Pancreas (tissue), 10 donors: ENCODE data around the gene OPN1LW. TPM values are rescaled to one million over a fixed set of nuclear protein-coding genes. Genes with fewer than 3 reads are reported as not detected.
"Not testable (repeated sequence)": the region's sequence is repeated elsewhere in the genome, so short reads cannot be mapped to it uniquely, and the experiment has no call there.

Source experiments
- ATAC-seq, 4 donors: fragments of 200-7000 bp; cut with Tn5 transposase; one replicate each; pipeline versions ENCODE4 v1.8.0 to v1.9.1; 2020; ENCODE audit warnings: mild to moderate bottlenecking in 4 of 4, moderate library complexity in 4 of 4
- DNase-seq, 6 donors: peaks; one replicate each; pipeline ENCODE4 v3.0.0-alpha.2; 2020
- FAIRE-seq: peaks from 2 replicates; lab custom pipeline; 2012; peaks lifted over from hg19 to GRCh38; lab: Jason Lieb, UNC
- H3K27ac ChIP-seq, 4 donors: fragments of 200-600 bp; sonication (generic); 1 replicate in 3 of 4; 2 replicates in 1 of 4; pipeline versions ENCODE4 v1.5.0 to v1.8.0; 2020
- H3K27me3 ChIP-seq, 4 donors: fragments of 200-600 bp; one replicate each; pipeline ENCODE4 v1.8.0; 2021
- H3K36me3 ChIP-seq, 3 donors: fragments of 200-600 bp; sonication (generic) in 1 of 3; one replicate each; pipeline versions ENCODE4 v1.5.0 to v1.8.0; 2020 to 2021
- H3K4me1 ChIP-seq, 3 donors: fragments of 200-600 bp; one replicate each; pipeline ENCODE4 v1.8.0; 2021
- H3K4me3 ChIP-seq, 4 donors: fragments of 200-600 bp; sonication (generic) in 2 of 4; one replicate each; pipeline versions ENCODE4 v1.5.0 to v1.8.0; 2020 to 2021
- H3K9me3 ChIP-seq, 4 donors: fragments of 200-600 bp; one replicate each; pipeline ENCODE4 v1.8.0; 2021
- WGBS, 2 donors: extraction: QIAGEN DNeasy Blood & Tissue Kit; methylation state at CpG; one replicate each; pipeline ENCODE4 v1.1.7; 2013; 5-methylcytosine and 5-hydroxymethylcytosine counted together
- intact Hi-C, 3 donors: fragments of 100-400 bp; cut with DNase I; formaldehyde crosslinking; loops; one replicate each; pipeline versions ENCODE4 v1.11.1 to v1.14.2; 2022
- polyA plus RNA-seq, 2 donors: library from polyadenylated mRNA; stranded (reverse); fragments of 200-250 nt; gene quantifications; one replicate each; pipeline ENCODE4 v1.2.3, GENCODE V29; 2013
- total RNA-seq, 6 donors: library from RNA; stranded (reverse); fragmentation: NEBNext Ultra II Directional in 4 of 6; extraction: Animal tissue kit (Norgen Biotek cat#: 25700) in 4 of 6; gene quantifications; one replicate each; pipeline versions ENCODE4 v1.2.1 to v1.2.4, GENCODE V29; 2021 to 2023
- TF ChIP-seq, protein P1 (sequence below), 4 donors: fragments of 200-600 bp; sonication (generic) in 3 of 4; IDR thresholded peaks; one replicate each; pipeline versions ENCODE4 v1.5.0 to v1.8.0; 2021; ENCODE audit warnings: antibody characterized with exemption in 4 of 4
- donor health status: healthy with polysubstance abuse.
- donor health status: DM: no; HTN: no; CAD: no; lungs with moderate emphysema.
- donor health status: DM: no; HTN: no; CAD: no.
- donor health status: control.
- donor health status: control.
- donor health status: Bipolar disorder and iron deficiency.
- donor health status: DM: yes; HTN: yes; CAD: no.
- donor health status: DM: no; HTN: no; CAD: no.
- donor health status: DM: no; HTN: no; CAD: no.
- donor health status: DM: yes; HTN: yes; CAD: no.

The OPN1LW gene
- total and polyA plus RNA-seq, 8 donors = not detected

DNA sequence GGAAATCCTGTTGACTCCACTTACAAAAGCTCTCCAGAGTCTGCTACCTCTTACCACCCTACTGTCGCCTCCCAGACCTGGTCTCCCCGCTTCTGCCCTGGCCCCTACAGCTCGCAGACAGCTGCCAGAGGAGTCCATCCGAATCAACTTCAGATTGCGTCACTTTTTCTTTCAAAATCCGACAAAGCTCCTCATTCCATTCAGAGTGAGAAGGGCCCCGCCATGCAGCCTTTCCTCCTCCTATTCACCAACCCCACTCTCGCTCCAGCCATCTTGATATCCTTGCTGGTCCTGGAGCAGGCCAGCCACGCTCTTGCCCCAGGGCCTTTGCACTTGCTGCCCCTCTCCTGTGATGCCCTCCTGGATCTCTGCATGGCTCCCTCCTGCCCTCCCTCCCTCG lies 5.2 kb upstream of the OPN1LW start:
- TF ChIP-seq, protein P1, sequence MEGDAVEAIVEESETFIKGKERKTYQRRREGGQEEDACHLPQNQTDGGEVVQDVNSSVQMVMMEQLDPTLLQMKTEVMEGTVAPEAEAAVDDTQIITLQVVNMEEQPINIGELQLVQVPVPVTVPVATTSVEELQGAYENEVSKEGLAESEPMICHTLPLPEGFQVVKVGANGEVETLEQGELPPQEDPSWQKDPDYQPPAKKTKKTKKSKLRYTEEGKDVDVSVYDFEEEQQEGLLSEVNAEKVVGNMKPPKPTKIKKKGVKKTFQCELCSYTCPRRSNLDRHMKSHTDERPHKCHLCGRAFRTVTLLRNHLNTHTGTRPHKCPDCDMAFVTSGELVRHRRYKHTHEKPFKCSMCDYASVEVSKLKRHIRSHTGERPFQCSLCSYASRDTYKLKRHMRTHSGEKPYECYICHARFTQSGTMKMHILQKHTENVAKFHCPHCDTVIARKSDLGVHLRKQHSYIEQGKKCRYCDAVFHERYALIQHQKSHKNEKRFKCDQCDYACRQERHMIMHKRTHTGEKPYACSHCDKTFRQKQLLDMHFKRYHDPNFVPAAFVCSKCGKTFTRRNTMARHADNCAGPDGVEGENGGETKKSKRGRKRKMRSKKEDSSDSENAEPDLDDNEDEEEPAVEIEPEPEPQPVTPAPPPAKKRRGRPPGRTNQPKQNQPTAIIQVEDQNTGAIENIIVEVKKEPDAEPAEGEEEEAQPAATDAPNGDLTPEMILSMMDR (IDR thresholded peaks at IDR 0.05) = no peak
- intact Hi-C loops = no loop called here
- no peaks in the 10 kb centered on the region for H3K36me3 ChIP-seq
- WGBS, 2 donors = 81 to 88% methylated on average over 10 of the region's 10 CpGs
- no peaks in the 10 kb centered on the region for H3K9me3 ChIP-seq
- FAIRE-seq = no peak
- no peak for ATAC-seq
- no peak for DNase-seq
- H3K4me3 ChIP-seq = no peak overlapping the region
- peaks cover 0 to 13% (median 0%) of the 10 kb centered on the region in 4 donors for H3K27me3 ChIP-seq
- no peak overlapping the region for H3K27ac ChIP-seq
- no peaks in the 10 kb centered on the region for H3K4me1 ChIP-seq

DNA sequence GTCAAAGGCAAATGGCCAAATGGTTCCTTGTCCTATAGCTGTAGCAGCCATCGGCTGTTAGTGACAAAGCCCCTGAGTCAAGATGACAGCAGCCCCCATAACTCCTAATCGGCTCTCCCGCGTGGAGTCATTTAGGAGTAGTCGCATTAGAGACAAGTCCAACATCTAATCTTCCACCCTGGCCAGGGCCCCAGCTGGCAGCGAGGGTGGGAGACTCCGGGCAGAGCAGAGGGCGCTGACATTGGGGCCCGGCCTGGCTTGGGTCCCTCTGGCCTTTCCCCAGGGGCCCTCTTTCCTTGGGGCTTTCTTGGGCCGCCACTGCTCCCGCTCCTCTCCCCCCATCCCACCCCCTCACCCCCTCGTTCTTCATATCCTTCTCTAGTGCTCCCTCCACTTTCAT lies 3.8 kb upstream of the OPN1LW start:
- H3K27me3 ChIP-seq = peaks cover 0 to 13% (median 0%) of the 10 kb centered on the region in 4 donors
- WGBS, 2 donors = 83 to 88% methylated on average over 12 of the region's 12 CpGs
- H3K36me3 ChIP-seq = no peaks in the 10 kb centered on the region
- no peaks in the 10 kb centered on the region for H3K4me1 ChIP-seq
- ATAC-seq = no peak
- no peak for FAIRE-seq
- TF ChIP-seq, protein P1 (IDR thresholded peaks at IDR 0.05) = no peak
- no peak for DNase-seq
- H3K4me3 ChIP-seq = no peak overlapping the region
- intact Hi-C loops = no loop called here
- H3K9me3 ChIP-seq = no peaks in the 10 kb centered on the region
- H3K27ac ChIP-seq = no peak overlapping the region

GRCh38 chrX:154140742-154141141 lies 3.3 kb upstream of the OPN1LW start:
- Histone ChIP-seq H3K27ac (no peak overlapping the region), H3K36me3 (no peaks in the 10 kb centered on the region), H3K27me3 (peaks cover 0 to 10% (median 0%) of the 10 kb centered on the region in 4 donors), H3K9me3 (no peaks in the 10 kb centered on the region), H3K4me3 (no peak overlapping the region), H3K4me1 (no peaks in the 10 kb centered on the region)
- ATAC-seq (no peak), FAIRE-seq (no peak), DNase-seq (peak in 1 of 6 donors; percentile 45)
- intact Hi-C loops = no loop called here
- TF ChIP-seq, protein P1 (IDR thresholded peaks at IDR 0.05) = no peak
- 75 to 78% methylated on average over 10 of the region's 10 CpGs for WGBS, 2 donors

DNA sequence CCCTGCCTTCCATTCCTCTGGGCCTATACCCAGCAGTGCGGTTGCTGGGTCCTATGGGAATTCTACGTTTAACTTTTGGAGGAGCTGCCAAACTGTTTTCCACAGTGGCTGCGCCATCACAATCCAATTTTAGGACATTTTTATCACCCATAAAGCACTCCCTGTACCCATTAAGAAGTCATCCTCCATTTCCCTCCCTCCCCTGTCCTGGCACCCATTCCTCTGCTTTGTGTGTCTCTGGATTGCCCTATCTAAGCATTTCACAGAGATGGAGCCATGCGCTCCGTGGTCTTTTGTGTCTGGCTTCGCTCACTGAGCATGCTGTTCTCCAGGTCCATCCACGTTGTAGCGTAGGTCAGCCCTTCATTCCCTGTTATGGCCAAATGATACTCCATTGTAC lies 1.7 kb upstream of the OPN1LW start:
- TF ChIP-seq, protein P1 (IDR thresholded peaks at IDR 0.05) = no peak
- ATAC-seq (no peak), DNase-seq (no peak), FAIRE-seq (no peak)
- intact Hi-C loops = no loop called here
- Histone ChIP-seq H3K9me3 (no peaks in the 10 kb centered on the region), H3K36me3 (no peaks in the 10 kb centered on the region), H3K27ac (no peak overlapping the region), H3K4me1 (no peaks in the 10 kb centered on the region), H3K4me3 (no peak overlapping the region), H3K27me3 (no peaks in the 10 kb centered on the region)
- 86 to 93% methylated on average over 8 of the region's 8 CpGs for WGBS, 2 donors

GRCh38 chrX:154142950-154143745 lies 895 bp upstream of the OPN1LW start:
- DNase-seq (peak in 1 of 6 donors; percentile 56), FAIRE-seq (no peak)
- WGBS, 2 donors = 86 to 88% methylated on average over 23 of the region's 23 CpGs

GRCh38 chrX:154151030-154151429 lies 7.0 kb downstream of the OPN1LW start:
- H3K27me3 ChIP-seq, H3K4me1 ChIP-seq, DNase-seq, ATAC-seq, H3K27ac ChIP-seq, H3K4me3 ChIP-seq, intact Hi-C loops, FAIRE-seq, H3K9me3 ChIP-seq, H3K36me3 ChIP-seq: not testable (repeated sequence)
- 75 to 97% methylated on average over 1 of the region's 6 CpGs for WGBS, 2 donors

More at GRCh38 chrX:154142950-154143745, 895 bp upstream of the OPN1LW start:
- H3K4me3 ChIP-seq = no peak overlapping the region
- H3K36me3 ChIP-seq = no peaks in the 10 kb centered on the region
- H3K9me3 ChIP-seq = no peaks in the 10 kb centered on the region
- TF ChIP-seq, protein P1 (IDR thresholded peaks at IDR 0.05) = no peak
- intact Hi-C loops = no loop called here
- no peak overlapping the region for H3K27ac ChIP-seq
- ATAC-seq = no peak
- H3K4me1 ChIP-seq = no peaks in the 10 kb centered on the region
- no peaks in the 10 kb centered on the region for H3K27me3 ChIP-seq

DNA sequence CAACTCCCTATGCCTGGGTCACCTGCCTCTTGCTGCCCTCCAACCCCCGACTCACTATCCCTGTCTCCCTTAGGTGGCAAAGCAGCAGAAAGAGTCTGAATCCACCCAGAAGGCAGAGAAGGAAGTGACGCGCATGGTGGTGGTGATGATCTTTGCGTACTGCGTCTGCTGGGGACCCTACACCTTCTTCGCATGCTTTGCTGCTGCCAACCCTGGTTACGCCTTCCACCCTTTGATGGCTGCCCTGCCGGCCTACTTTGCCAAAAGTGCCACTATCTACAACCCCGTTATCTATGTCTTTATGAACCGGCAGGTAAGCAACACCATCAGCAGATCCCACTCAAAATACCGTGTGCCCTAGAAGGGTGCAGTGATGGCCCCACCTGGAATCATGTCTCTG lies 12.2 kb downstream of the OPN1LW start:
- FAIRE-seq = not testable (repeated sequence)

More for the DNA sequence above, 12.2 kb downstream of the OPN1LW start:
- H3K27ac ChIP-seq, H3K4me3 ChIP-seq, ATAC-seq, H3K4me1 ChIP-seq, H3K27me3 ChIP-seq, intact Hi-C loops, H3K36me3 ChIP-seq, H3K9me3 ChIP-seq: not testable (repeated sequence)
- 86 to 93% methylated on average over 9 to 10 of the region's 11 CpGs for WGBS, 2 donors
- peak in 1 of 6 donors; percentile 20 for DNase-seq
